Epidermal melanocyte (primary cell): ENCODE measurements around the gene VAC14.

Experiments used
- DNase-seq: peaks from one replicate; pipeline ENCODE4 v3.0.0; 2011; ENCODE audit warnings: low spot score; ENCODE audit not compliant: insufficient read length

VAC14 gene

GRCh38 chr16:70786020-70786755, 14.8 kb downstream of the VAC14 start:
- DNase-seq, result no peak

DNA sequence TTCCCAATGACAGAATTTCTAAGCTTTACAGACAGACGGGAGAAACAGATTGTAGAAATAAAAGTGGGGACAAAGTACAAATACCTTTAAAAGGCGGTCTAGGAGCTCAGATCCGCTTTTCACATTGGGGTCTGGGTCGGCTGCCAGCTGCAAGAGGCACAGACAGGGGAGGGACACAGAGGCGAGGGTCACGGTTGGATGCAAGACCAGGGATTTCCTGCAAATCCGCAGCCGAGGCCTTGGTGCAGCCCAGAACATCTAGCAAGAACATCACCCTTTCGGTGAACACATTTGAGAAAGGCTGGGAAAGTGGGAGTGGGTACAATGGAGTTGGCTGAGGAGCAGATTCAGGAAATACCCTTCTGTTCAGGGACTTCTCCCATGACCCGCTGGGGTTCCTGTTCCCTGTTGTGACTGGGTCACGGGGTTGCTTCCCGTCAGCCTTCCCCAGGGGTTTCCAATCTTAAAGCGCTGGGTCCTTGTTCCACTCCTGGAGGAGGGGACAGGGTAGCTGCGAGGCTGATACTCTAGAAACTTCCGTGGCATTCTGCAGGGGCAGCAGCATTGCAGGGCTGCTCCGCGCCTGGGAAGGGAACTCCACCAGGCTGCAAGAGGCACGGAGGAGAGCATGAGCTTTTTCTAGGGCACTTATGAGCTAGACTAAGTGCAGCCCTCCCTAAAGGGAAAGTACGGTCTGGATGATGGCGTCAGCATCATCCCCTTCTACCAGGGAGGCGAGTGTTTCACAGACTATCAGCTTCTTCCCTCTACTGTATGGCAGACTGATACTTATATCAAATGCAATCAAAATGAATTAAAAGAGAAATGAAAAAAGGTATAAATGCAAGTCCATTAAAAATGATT, 16.0 kb downstream of the VAC14 start:
- no peak for DNase-seq

GRCh38 chr16:70782237-70782636, 18.7 kb downstream of the VAC14 start:
- no peak for DNase-seq

- no peak for DNase-seq
These were observed 19.2 kb downstream of the VAC14 start for GRCh38 chr16:70781800-70782199.

DNA sequence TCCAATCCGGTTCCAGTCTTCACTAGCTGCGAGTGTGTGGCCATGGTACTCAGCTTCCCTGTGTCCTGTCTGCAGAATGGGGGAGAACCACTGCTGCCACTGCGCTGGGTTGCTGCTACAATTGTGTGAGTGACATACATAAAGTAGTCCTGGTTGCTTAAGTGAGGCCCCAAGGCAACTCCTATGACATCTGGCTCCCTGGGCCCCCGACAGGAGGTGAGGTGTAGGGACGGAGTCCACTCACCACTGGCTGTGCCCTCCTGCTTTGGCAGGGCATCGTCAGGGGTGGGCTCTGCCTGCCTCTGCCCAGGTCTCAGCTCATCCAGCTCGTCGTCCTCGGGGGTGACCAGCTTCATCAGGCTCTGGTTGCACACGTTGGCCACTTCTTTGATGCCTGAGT, 20.4 kb downstream of the VAC14 start:
- DNase-seq, result no peak

DNA sequence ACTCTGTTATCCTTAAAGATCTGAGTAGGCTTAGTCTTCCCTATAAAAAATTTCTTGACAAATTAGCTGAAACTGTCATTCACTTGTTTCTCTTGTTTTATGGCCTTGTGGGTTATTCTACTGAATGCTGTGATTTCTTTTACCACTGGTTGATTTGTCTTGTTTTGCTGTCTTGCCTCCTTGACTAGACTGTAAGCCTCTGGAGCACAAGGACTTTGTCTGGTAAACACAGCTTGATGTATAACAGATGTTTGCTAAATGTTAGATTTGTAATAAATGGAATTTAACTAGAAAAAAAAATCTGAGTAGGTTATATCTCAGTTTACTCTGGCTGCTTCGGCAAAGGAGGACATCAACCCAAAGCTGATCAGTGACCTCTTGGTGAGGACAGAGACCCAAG, 21.6 kb downstream of the VAC14 start:
- DNase-seq, result no peak

- DNase-seq, result peak; percentile 71
These were observed 22.1 kb downstream of the VAC14 start for GRCh38 chr16:70778901-70779309.

DNA sequence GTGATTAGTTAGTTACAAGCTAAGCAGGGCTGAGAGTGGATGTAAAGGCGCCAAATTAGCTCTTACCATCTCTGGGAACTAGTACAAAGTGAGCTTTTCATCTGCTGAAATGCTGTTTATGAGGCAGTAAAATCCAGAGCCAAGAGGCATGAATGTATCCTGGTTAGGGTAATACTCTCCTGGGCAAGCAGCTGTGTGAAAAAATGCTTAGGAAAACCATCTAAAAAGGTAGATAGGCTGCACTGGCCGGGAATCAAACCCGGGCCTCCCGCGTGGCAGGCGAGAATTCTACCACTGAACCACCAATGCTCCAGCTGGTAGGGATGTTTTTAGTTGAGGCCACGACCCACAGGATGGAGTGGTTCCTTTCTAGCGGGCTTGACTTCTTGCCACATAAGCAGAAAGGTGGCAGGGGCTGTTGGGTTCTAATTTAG, 23.0 kb downstream of the VAC14 start:
- DNase-seq, result no peak

GRCh38 chr16:70777496-70777895, 23.5 kb downstream of the VAC14 start:
- no peak for DNase-seq

GRCh38 chr16:70775399-70775798, 25.6 kb downstream of the VAC14 start:
- no peak for DNase-seq

DNA sequence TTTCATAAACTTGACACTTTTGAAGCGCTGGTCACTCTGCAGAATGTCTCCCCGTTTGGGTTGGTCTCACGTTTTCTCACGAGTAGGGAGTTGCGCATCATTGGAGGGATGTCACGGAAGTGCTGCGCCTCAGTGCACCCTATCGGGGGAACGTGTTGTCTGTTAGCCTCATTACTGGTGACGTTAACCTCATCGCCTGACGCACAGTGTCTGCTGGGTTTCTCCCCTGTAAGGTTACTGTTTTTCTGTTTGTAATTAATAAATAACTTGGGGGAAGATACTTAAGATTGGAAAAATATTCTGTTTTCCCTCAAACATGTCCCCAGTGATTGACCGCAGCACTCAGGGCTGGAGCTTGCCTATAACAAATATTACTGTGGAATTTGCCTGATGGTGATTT, 26.7 kb downstream of the VAC14 start:
- DNase-seq, result no peak

DNA sequence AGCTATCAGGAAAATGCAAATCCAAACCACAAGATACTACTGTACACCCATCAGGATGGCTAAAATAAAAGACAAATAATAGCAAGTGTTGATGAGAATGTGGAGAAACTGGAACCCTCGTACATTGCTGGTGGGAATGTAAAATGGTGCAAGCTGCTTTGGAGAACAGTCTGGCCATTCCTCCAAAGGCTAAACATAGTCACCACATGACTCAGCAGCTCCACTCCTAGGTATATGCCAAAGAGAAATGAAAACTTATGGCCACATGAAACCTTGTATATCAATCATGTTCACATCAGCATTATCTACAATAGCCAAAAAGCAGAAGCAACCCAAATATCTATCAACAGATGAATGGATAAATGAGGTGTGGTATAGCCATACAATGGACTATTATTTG, 28.5 kb downstream of the VAC14 start:
- DNase-seq, result no peak

GRCh38 chr16:70770626-70771552, 30.1 kb downstream of the VAC14 start:
- peak; percentile 54 for DNase-seq

GRCh38 chr16:70770291-70770625, 30.7 kb downstream of the VAC14 start:
- DNase-seq, result no peak

- DNase-seq, result no peak
These were observed 31.2 kb downstream of the VAC14 start for GRCh38 chr16:70769761-70770160.

GRCh38 chr16:70769131-70769530, 31.8 kb downstream of the VAC14 start:
- no peak for DNase-seq

DNA sequence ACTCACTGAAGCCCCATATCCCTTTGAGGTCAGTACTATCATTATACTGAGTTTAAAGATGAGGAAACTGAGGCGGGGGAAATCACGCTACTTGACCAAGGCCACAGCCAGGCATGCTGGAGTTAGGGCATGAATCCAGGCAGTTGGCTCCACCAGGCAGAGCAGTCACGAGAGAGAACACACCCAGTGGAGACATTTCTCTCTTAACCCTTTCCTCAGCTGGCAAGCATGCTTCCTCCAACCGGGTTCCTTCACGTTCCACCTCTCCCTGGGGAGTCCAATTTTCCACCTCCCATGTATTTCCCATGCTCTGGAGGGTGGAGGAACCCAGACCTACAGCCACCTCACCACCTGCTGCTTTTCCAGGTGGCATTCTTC, 32.8 kb downstream of the VAC14 start:
- DNase-seq, result no peak

DNA sequence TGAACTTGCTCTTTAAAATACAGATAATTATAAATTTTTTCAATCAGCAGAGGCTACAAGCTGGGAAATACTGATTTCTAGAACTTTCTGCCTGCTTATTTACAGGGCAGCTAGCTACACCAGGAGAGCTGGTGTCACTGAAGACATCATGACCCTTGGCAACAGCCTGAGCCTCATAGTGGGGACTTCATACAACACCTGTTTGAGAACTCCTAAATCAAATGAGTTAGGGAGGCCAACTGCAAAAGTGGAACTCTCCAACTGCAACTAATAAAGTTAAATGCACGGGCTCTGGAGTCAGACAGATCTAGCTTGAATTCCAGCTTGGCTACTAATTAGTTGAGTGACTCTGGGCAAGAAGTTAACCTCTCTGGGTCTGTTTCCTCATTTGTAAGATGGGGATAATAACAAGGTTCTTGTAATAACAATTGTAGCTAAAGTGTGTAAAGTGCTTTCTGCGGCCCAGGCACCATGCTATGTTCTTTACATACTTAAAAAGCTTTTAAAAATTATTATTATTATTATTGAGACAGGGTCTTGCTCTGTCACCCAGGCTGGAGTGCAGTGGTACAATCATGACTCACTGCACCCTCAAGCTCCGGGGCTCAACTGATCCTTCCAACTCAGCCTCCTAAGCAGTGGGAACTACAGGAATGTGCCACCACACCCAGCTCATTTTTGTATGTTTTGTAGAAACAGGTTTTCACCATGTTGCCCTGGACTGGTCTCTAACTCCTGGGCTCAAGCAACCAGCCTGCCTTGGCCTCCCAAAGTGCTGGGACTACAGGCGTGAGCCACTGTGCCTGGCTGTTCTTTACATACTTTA, 33.4 kb downstream of the VAC14 start:
- no peak for DNase-seq

DNA sequence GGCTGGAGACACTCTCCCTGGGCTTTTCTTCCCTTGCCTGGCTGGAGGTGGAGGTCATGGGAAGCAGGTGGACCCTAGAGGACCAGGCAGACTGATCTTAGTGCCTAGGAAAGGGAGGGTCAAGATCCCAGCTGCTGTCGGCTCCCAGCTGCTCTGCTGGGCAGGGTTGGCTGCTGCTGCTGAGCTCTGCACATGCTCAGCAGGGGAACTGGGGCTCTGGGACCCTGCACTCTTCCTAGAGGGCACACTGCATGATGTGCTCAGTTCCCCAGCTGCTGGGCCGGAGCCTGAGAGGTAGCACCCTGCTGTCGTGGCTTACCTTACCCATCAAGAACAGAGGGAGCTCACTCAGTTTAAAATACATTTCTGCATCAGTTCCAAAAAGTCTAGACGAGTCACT, 34.3 kb downstream of the VAC14 start:
- no peak for DNase-seq

DNA sequence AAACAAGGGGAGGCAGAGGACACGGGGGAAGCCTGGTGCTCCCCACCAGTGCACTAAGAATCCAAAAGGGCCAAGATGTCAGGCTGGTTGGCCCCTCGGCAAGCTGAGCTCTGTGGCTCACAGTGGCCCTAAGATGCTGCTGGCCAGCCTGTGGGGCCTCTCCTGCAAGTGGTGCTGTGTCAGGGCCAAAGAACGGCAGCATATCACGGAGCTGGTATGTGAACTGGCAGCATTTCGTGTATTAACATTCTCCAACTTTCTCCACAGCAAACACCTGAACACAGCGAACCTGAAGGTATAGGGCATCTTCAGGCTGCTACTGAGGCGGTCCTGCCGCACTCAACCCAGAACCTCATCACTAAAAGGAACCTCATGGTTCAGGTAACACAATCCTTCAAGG, 34.8 kb downstream of the VAC14 start:
- no peak for DNase-seq

- DNase-seq, result no peak
These were observed 35.5 kb downstream of the VAC14 start for GRCh38 chr16:70765491-70765890.
